HG03175 (cell line): Measurements from ENCODE around the gene HSD3B2.

Experiments
- ATAC-seq: cut with Tn5 transposase; IDR thresholded peaks from one replicate; pipeline ENCODE4 v1.9.1; 2021; ENCODE audit warnings: mild to moderate bottlenecking, moderate library complexity; ENCODE audit not compliant: unreplicated experiment

HSD3B2 gene

DNA sequence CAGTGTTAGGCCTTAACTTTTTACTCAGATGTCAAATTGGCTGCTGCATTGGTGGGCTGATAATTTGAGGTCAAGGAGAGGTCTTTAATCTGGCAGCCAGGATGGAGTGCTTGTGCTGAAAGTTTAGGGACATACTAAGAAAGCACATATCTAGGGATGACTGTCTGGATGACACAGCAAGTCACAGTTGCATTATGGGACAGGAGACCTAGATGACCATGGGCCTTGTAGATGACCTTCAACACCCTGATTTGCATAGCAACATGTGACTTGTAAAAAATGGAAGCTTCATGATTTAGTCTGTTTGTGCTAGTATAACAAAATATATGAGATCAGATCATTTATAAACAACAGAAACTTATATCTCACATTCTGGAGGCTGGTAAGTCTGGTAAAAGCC lies 18.0 kb upstream of the HSD3B2 start:
- ATAC-seq = no peak

DNA sequence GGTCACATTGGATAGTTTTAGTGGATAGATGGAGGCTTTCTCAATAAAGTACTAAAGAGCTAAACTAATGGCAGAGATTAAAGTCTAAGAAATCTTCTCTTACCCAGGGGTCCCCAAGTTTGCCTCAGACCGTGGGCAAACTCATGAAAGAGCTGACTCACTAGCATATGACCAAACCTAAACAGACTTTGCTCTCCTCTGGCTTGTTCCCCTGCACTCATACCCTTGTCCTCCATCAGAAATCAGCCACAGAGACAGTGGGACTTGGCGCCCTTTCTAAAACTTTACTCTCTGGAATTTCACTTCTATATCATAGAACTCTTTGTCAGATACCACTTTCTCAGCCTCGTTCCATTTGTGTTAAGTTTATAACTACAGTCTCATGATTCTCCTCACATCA lies 17.0 kb upstream of the HSD3B2 start:
- no peak for ATAC-seq

DNA sequence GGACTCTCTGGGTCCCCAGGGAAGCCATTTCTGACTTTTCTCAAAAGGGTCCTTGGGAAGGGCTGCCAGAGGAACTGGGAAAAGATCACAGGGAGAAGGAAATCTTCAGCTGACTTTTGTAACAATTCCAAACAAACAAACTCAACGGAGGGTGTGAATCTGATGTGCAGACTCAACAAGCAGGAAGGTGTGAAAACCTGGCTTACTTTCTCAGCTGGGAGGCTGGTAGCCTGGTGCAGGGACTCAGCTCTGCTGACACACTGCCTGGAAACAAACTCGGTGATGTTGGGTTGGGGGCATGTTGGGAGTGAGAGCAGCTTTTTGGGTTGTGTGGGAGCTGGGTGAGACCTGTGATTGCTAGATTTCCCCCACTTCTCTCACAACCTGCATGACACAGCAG lies 10.2 kb upstream of the HSD3B2 start:
- no peak for ATAC-seq

DNA sequence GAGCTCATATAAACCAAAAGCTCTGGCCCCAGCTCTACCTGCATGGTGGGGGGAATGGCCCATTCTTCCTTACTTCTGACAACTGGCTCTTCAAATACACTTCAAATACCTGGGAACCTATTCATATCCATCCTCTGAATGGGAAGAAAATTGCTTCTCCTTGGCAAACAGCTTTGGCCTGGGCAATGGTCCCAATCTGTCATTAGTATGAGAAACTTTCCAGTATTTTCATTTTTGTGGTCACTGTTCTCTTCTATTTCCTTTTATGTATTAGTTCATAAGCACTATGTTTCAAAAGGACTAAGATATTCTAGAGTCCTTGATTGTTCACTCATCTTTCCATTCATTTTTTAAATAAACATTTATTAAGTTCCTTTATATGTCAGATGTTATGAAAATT lies 5.2 kb upstream of the HSD3B2 start:
- ATAC-seq = no peak

DNA sequence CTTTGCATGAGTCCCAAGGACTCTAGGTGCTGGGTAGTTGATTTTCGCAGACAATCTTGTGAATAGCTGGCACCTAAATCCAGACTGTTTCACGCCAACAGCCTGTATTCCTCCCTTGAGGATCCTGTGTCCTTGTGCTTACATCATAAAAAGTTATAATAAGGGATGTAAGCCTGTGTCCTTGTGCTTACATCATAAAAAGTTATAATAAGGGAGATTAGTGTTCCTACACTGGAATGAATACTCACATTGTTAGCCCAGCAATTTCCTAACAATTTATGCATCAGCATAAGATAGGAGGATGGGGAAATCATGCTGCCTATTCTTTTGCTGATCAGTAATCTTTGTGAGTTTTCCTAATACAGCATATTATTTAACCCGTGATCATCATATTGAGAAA lies 4.0 kb upstream of the HSD3B2 start:
- ATAC-seq = no peak

DNA sequence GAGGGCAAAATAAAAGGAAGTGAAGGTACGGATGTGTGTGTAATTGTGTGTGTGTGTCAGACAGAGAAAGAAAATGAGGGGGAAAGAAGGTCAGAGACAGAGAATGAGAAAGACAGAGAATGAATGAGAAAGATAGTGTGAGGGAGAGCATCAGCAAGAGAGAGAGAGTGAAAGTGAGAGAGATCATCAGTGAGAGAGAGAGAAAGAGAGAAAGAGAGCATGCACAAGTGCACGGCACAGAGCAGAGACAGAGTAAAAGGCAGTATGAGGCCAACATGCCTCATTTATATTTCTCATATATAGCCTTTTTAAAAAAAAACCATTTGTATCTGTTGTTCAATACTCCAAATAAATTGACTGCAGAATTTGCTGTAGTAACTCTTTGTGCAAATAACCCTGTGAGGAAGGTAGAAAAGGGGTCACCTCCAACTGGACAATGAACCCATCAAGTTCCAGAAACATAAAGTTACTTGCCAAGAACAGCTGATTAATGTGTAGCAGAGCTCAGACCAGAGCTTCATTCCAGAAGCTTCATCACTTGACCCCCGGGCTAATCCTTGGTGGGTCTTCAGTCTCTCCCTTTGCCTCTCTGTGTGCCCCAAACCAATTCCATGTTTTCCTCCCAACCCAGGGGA lies 1.2 kb downstream of the HSD3B2 start:
- ATAC-seq = no peak

DNA sequence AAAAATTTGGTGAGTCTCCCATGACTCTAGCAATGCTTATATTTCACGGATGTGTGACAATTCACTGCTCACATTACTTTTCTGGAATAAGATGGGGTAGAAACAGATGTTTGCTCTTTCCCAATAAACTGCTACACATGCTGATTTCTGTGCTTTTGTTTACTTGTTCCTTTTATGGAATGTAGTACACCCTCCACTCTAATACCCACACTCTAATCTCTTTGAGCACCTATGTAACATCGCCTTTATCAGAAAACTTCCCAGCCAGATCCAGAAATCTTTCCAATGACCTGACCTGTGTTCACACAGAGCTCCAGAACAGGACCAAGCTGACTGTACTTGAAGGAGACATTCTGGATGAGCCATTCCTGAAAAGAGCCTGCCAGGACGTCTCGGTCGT lies 4.2 kb downstream of the HSD3B2 start:
- no peak for ATAC-seq

DNA sequence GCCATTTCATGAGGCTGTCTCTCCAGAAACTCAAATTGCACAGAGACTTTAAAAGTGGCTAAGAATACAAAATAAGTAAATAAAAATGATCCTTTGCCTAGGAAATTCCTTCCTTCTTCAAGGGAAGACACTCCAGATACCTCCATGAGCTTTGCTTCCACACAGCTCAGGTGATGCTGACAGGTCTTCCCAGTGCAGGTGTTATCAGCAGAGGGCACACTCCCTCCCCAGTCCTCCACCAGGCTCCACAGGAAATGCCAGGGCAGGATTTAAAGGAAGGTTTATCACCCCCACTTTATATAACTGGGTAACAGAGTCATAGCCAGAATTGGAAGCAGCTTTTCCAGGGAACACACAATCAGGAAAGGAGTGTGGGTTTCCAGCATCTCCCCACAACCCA lies 5.7 kb downstream of the HSD3B2 start:
- no peak for ATAC-seq

DNA sequence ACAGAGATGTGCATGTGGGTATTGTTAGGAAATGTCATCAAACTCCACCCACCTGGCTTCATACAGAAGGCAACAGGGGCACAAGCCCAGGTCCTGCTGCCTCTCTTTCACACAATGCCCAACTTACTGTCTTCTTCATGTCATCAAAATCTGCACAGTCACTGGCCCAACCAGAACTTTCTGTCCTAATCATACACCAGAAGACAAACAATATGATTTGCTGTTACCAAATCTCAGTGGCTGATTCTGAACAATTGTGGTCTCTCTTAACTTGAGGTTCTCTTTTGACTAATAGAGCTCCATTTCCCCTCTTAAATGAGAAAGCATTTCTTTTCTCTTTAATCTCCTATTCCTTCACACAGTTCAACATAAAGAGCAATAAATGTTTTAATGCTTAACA lies 7.7 kb downstream of the HSD3B2 start:
- no peak for ATAC-seq

DNA sequence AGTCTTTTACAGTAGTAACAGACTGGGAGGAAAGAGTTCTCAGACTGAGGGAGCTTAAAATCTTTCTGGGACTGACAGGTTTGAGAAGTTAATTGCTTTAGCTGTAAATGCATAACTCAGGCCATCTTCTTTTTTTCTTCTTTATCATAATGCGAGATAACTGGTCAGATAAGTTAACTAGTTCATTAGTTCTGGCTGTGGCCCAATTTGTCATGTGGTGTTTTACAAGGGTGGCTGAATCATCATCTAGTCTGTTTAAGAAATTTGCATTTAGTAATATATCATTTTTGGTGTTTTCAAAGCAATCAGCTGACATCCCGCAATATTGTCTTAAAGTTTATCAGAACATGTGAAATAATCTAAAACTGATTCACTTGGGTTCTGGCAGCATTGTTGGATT lies 14.0 kb downstream of the HSD3B2 start:
- ATAC-seq = no peak

DNA sequence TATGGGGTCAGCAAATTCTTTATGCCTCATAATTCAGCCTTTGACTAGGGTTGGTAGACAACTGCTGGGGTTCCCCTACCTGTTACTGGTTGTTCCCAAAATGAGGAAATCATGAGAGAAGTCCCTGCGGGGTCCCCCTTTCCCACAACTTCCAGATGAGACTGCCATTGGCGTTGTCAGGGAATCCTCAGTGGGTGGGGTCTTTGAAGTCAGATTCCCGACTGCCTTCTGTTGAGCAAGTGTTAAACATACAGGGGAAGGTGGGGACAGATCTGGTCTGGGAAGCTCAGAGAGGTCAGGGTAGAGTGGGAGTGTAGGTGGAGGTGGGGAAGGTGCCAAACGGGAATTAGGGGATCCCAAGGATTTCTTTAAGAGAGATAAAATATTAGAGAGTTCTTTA lies 14.7 kb downstream of the HSD3B2 start:
- ATAC-seq = no peak

DNA sequence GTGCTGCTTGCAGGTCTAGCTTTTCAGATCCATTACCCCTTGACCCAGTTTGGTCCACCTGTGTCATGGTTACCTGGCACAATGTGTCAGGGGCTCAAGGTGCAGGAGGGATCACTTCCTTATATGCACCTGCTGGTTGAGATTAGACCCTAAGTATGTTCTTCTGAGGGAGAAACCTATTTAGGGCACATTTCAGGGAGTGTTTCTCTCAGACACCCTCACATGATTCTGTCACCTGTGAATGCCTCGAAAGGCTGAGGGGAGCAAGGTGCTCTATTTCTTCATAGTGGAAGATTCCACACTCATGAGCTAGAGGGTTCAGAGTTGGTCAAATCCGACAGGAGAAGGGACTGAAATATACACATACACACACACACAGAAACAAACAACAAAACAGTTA lies 15.5 kb downstream of the HSD3B2 start:
- ATAC-seq = no peak

DNA sequence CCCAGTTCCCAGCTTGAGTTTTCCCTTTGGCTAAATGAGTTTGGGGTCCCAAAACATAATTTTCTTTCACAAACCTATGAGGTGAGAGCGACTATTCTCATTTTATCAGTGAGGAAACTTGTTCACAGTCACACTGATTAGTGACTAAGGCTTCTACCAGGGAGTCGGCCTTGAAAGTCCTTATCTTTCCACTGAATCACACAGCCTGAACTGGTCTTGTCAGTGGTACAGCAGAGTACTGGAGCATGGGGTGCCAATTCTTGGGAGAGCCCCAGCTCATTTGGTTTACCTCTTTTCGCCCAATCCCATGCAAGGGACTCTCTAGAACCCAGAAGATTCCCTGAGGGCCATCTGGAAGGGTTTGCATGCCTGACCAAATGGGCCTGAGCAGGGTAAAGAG lies 16.9 kb downstream of the HSD3B2 start:
- no peak for ATAC-seq

DNA sequence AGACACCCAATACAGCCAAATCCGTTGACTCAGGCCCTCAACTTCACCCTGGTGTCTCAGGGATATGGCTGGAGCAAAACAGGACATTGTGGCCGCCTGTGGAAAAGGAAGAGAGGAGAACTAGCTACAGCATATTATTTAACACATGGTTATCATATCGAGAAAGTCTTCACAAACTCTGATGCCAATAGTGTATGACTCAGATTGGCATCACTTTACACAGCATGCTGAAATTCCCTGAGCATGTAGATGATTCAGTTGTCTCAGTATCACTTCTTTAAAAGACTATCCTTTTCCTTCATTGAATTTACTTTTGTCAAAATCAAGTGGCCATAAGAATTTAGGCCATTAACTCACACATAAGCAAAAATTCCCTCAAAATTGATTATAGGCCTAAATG lies 20.1 kb downstream of the HSD3B2 start:
- ATAC-seq = no peak

DNA sequence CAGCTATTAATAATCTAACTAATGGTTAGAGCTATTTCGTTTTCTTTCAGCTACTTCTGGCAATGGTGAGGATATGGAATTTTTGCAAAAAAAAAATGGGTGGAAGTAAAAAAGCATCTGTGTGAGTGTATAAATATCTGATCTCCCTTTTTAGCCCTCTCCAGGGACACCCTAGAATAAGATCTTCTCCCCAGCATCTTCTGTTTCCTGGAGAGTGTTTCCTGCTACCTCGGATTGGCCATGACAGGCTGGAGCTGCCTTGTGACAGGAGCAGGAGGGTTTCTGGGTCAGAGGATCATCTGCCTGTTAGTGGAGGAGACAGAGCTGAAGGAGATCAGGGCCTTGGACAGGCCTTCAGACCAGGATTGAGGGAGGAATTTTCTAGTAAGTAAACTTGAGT lies 23.8 kb downstream of the HSD3B2 start:
- ATAC-seq = no peak

DNA sequence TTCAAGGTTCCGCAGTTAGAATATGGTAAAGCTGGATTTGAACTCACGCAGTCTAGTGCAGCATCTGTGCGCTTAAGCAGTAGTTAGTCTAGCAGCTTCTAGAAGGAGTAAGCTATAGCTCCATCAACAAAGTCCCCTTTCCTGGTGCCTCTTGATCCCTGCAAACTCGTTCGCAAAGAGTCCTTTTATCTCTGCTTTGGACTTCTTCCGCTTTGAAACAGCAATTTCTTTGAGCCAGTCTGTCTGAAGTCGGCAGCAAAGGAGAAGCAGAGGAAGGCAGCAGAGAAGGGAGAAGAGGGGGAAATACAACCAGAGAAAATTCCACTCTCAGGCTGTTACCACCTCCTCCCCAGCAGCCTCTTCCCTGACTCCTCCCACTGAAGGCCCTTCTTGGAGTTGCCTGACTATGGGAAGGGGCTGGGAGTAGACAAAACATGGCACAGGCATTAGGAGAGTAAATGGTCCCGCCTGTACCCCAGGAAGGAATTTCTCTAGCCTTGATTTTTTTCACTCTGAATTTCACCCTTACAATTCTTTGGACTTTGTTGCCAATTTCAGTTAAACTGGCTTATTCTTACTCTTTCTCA lies 25.9 kb downstream of the HSD3B2 start:
- ATAC-seq = no peak

DNA sequence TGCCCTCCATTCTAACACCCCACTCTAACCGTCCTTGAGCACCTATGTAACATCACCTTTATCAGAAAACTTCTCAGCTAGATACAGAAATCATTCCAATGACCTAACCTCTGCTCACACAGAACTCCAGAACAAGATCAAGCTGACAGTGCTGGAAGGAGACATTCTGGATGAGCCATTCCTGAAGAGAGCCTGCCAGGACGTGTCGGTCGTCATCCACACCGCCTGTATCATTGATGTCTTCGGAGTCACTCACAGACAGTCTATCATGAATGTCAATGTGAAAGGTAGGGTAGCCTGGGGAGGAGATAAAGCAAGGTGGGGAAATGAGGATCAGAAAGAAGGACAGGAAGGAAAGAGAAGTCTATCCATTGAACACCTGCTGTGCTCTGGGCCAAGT lies 27.8 kb downstream of the HSD3B2 start:
- no peak for ATAC-seq

DNA sequence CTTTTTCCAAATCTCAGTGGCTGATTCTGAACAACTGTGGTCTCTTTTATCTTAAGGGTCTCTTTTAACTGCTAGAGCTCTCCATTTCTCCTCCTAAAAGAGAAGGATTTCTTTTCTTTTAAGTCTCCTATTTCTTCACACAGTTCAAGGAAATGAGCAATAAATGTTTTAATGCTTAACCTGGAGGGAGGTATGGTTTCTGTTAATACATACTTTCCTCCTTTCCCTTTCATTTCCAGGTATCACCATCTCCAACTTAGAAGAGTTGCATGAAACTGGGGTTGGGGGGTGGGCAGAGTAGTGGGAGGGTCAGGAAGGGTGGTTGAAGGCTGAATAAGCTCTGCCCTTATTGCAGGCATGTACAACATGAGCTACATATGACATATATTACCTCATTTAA lies 31.4 kb downstream of the HSD3B2 start:
- no peak for ATAC-seq

DNA sequence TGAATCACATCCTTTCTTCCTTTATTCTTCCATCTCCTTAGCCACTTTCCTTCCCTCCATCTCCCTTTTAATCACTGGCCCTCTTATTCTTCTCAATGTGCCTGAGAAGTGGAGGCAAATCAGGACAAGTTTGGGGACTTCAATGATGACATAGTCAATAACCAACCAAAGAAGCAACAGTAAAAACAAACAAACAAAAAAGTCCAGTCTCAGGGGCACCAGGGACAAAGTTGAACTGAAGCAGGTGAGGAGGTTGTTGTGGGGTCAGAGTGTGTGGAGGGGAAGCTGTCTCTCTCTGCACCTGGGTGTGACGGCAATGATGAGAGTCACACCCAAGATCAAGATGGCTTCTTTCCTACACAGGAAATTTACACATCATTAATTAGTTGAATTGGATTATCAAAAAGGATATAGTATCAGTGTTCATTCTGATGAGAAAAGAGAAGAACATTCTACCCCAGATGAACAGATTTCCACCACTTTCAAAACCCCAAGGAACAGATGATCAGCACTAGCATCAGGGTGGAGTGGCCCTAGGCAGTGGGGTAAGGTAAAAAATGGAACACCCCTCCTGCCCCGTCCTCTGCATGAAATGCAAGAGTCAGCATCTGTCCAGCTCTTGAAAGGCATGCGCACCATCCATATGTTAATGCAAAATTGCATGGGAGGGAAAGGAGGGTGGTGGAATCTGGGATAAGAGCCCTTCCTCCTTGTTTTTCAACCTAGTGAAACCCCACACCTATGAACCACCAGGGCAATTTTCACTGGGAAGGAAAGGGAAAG lies 32.6 kb downstream of the HSD3B2 start:
- ATAC-seq = no peak

DNA sequence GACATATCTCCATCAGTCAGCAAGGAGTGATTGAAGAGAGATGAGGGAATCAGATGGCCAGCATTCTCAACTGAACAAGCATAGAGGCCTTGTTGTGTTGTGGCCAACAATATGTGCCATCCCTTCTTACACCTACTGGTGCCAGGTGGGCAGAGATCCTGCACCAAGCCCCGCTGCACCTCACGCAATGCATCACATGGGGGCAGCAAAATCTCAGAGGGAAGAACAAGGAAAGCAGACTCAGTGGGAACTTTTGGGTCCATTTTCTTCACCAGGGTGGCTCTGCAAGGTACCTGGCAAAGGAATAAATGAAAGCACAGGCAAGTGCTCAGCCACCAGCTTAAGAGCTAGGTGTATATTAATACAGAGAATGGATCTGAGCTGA lies 33.2 kb downstream of the HSD3B2 start:
- ATAC-seq = no peak

DNA sequence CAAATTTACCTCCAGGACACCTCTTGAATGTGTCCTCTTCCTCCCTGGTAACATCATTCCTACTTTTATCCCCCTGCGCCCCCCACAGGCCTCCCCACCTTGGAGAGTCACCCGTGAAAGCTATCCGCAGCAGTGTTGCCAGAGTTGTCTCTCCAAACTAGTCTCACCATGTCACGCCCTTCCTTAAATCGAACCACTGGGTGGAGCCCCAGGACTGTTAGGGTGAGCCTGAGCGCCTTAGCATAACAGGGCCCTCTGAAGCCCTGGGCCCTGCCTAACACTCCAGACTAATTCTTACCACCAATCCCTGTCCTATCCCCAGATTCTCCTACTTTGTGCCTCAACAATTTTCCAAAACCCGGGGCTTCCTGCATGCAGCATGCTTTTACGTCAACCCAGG lies 35.0 kb downstream of the HSD3B2 start:
- no peak for ATAC-seq

DNA sequence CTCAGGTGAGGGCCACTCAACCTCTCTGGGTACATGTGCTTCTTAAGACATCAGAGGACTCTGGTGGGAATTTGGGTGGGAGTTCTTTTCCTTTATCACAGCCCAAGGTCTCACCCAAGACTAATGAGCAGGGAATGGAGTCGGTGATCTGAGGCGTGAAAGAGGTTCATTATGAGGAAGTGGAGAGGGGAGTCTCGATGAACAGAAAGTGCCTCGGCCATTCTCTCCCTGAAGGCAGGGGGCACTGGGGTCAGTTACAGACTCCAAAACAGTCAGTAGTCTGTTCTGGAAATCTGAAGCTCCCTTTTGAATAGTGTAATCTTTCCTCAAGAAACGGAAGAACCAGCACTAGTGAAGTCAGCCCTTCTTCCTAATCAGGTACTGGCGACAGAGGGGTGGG lies 36.2 kb downstream of the HSD3B2 start:
- ATAC-seq = no peak

DNA sequence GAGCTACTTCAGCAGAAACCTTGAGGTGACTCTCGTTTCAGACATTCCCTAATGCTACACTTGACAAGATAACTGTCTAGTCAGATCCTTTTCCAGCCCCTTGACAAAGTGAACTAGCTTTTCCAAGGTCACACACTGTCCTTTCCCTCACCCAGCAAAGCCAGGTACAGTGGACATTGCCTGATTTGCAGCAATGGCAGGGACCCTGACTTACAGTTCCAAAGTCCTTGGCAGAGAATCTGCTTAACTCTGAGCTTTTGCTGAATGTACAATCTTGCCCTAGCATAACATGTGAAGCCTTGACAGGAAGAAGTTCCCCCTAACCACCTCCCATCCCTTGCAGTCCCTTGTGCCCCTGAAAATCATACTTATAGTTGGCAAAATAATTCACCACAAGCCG lies 37.1 kb downstream of the HSD3B2 start:
- no peak for ATAC-seq
